Testis (tissue), 3 donors: ENCODE data around the gene FOXP4. TPM values are rescaled to one million over a fixed set of nuclear protein-coding genes. Genes with fewer than 3 reads are reported as not detected.

Experiments used
- DNase-seq: peaks from one replicate; pipeline ENCODE4 v3.0.0-alpha.2; 2019
- H3K27ac ChIP-seq, 2 donors: fragments of 200-600 bp; sonication (generic); one replicate each; pipeline ENCODE4 v1.5.1; 2019
- H3K27me3 ChIP-seq: fragments of 200-600 bp; sonication (generic); one replicate; pipeline ENCODE4 v1.5.1; 2019
- H3K36me3 ChIP-seq: fragments of 200-600 bp; sonication (generic); one replicate; pipeline ENCODE4 v1.5.1; 2017; ENCODE audit warnings: low read depth; ENCODE audit errors: missing control alignments
- H3K4me1 ChIP-seq: fragments of 200-600 bp; sonication (generic); one replicate; pipeline ENCODE4 v1.5.1; 2019
- H3K4me3 ChIP-seq, 2 donors: fragments of 200-600 bp; sonication (generic); one replicate each; pipeline ENCODE4 v1.5.1; 2017 to 2019
- H3K9me3 ChIP-seq: fragments of 200-600 bp; sonication (generic); one replicate; pipeline ENCODE4 v1.5.1; 2017
- POLR2A ChIP-seq: fragments of 450-650 bp; IDR thresholded peaks from one replicate; pipeline ENCODE4 v1.6.1; 2017; ENCODE audit warnings: antibody characterized with exemption, mild to moderate bottlenecking, moderate library complexity
- WGBS, 2 donors: methylation state at CpG; one replicate each; pipeline ENCODE4 v1.1.5; 2018; 5-methylcytosine and 5-hydroxymethylcytosine counted together
- intact Hi-C: fragments of 100-400 bp; cut with DNase I; formaldehyde crosslinking; loops from one replicate; pipeline ENCODE4 v1.15.1; 2023; ENCODE audit warnings: low total_unique reads
- microRNA-seq, 2 donors: library from miRNA; unstranded; fragments of <30 nt; microRNA quantifications; one replicate each; pipeline ENCODE4, GENCODE V29; 2016; ENCODE audit warnings: borderline number of aligned reads in 2 of 2, borderline replicate concordance in 1 of 2
- polyA plus RNA-seq: library from polyadenylated mRNA; stranded (reverse); fragments of 350-450 nt; fragmentation: Illumina TruSeq; extraction: RNeasy Lipid Tissue Mini Kit (QIAGEN cat#74804); gene quantifications from one replicate; pipeline ENCODE4 v1.2.3, GENCODE V29; 2014; ENCODE audit warnings: low read depth, low replicate concordance; ENCODE audit not compliant: insufficient read depth
- small RNA-seq, 2 donors: library from RNA; depleted of rRNA; stranded (forward); fragments of <200 nt; gene quantifications; one replicate each; pipeline ENCODE3, GENCODE V24; 2016
- total RNA-seq, 2 donors: library from RNA; depleted of rRNA; stranded (reverse); fragments of >200 nt; gene quantifications; one replicate each; pipeline ENCODE4 v1.2.3, GENCODE V29; 2016
- TF ChIP-seq, protein P1 (sequence below), 3 experiments: fragments of 450-650 bp in 2 of 3; fragments of 200-600 bp in 1 of 3; sonication (generic) in 1 of 3; IDR thresholded peaks; one replicate each; pipeline ENCODE4 v1.5.1; 2016 to 2019; ENCODE audit warnings: antibody characterized with exemption in 3 of 3, mild to moderate bottlenecking in 2 of 3, moderate library complexity in 1 of 3

FOXP4 gene
- total and polyA plus RNA-seq, 3 donors from 2014 or later, result 38.0 to 50.2 (median 39.7) TPM

DNA sequence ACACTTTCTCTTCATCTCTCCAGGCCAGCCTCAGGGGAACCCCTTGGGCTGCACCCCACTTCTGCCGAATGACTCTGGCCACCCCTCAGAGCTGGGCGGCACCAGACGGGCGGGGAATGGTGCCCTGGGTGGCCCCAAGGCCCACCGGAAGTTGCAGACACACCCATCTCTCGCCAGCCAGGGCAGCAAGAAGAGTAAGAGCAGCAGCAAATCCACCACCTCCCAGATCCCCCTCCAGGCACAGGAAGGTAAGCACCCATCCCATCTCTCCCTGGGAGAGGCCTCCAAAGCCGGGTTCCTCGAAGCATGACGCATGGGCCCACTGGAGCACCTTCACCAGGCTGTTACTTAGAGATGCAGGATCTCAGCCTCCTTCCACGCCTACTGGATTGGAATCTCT is 103.4 kb downstream of the FOXP4 start:
- intact Hi-C loops, result no loop called here

DNA sequence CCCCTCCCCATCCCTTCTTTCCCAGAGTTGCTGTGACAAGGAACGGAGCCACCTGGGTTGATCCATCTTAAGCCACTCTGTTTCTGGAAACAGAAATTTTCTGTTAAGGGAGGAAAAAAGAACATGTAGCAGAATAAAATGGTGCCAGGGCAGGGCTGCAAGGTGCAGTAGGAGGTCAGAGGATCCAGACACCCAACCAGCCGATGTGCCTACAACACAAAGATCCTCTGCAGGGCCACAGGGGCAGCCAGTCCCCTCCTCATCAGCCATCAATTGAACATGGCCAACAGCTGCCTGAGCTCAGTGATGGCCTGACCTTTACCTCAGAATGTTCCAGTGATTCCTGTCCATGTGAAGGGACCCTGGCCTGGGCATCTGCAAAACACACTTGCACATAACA is 103.9 kb downstream of the FOXP4 start:
- intact Hi-C loops, result no loop called here
- 68 to 95% methylated on average over 2 of the region's 2 CpGs for whole genome bisulfite sequencing, 2 donors

More for the DNA sequence above, 103.4 kb downstream of the FOXP4 start:
- DNase-seq, result no peak
- Histone ChIP-seq H3K4me3 (no peak overlapping the region), H3K36me3 (no peaks in the 10 kb centered on the region), H3K9me3 (no peaks in the 10 kb centered on the region), H3K4me1 (no peaks in the 10 kb centered on the region), H3K27ac (no peak overlapping the region), H3K27me3 (no peaks in the 10 kb centered on the region)
- WGBS, 2 donors, result 84 to 86% methylated on average over 8 to 10 of the region's 10 CpGs
- TF ChIP-seq, protein P1, sequence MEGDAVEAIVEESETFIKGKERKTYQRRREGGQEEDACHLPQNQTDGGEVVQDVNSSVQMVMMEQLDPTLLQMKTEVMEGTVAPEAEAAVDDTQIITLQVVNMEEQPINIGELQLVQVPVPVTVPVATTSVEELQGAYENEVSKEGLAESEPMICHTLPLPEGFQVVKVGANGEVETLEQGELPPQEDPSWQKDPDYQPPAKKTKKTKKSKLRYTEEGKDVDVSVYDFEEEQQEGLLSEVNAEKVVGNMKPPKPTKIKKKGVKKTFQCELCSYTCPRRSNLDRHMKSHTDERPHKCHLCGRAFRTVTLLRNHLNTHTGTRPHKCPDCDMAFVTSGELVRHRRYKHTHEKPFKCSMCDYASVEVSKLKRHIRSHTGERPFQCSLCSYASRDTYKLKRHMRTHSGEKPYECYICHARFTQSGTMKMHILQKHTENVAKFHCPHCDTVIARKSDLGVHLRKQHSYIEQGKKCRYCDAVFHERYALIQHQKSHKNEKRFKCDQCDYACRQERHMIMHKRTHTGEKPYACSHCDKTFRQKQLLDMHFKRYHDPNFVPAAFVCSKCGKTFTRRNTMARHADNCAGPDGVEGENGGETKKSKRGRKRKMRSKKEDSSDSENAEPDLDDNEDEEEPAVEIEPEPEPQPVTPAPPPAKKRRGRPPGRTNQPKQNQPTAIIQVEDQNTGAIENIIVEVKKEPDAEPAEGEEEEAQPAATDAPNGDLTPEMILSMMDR (IDR thresholded peaks at IDR 0.05), result no peak

DNA sequence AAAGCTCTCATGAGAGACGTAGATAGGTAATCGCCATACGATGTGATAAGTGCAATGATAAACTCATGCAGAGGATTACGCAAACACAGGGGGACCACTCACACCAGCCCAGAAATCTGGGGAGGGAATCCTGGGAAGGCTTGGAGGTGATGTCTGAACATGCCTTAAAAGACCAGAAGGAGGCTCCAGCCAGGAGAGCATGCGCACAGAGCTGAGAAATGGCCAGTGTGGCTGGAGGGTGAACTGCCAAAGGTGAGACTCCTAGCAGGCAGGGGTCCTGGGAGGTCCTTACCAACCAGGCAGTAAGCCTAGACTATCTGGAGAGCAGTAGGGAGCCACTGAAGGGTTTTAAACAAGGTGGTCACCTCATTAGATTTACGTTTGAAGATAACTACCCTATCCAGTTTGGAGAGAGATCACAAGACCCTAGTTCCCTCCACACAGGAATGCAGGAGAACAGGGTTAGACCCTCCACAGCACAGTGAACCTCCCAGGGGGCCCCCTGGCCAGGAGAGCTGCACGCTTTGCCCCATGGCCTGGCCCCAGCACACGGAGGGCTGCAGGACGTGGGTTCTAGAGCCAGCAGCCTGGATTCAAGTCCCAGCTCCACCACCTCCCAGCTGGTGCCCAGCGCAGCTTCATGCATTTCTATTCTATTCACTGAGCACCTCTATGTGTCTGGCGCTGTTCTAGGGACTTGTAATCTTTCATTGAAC is 105.2 kb downstream of the FOXP4 start:
- intact Hi-C loops, result no loop called here
- TF ChIP-seq, protein P1 (IDR thresholded peaks at IDR 0.05), result no peak
- TF ChIP-seq POLR2A, result no peak
- H3K4me1 ChIP-seq, result no peaks in the 10 kb centered on the region
- no peaks in the 10 kb centered on the region for H3K9me3 ChIP-seq
- no peak overlapping the region for H3K4me3 ChIP-seq
- no peak overlapping the region for H3K27ac ChIP-seq
- H3K36me3 ChIP-seq, result no peaks in the 10 kb centered on the region
- DNase-seq, result no peak
- 83 to 91% methylated on average over 11 of the region's 11 CpGs for WGBS, 2 donors
- no peaks in the 10 kb centered on the region for H3K27me3 ChIP-seq

More for the DNA sequence above, 103.9 kb downstream of the FOXP4 start:
- H3K27ac ChIP-seq, result no peak overlapping the region
- no peaks in the 10 kb centered on the region for H3K36me3 ChIP-seq
- no peaks in the 10 kb centered on the region for H3K4me1 ChIP-seq
- DNase-seq, result no peak
- no peaks in the 10 kb centered on the region for H3K27me3 ChIP-seq
- TF ChIP-seq, protein P1 (IDR thresholded peaks at IDR 0.05), result no peak
- no peak for TF ChIP-seq POLR2A
- no peaks in the 10 kb centered on the region for H3K9me3 ChIP-seq
- no peak overlapping the region for H3K4me3 ChIP-seq

Small RNAs within 50 kb of the gene (microRNA-seq; reads per million reads assigned to microRNA genes)
- 0 reads per million in 2 donors for gene MIR4641

Small RNAs within 50 kb of the gene (small RNA-seq; reads per million reads assigned to genes)
- 0 reads per million in 2 donors for gene MIR4641

Other genes starting within 250 kb of the FOXP4 start
- not detected for gene NCR2, start 210.8 kb upstream of the FOXP4 start, total RNA-seq
- not detected for gene NCR2, start 210.8 kb upstream of the FOXP4 start, polyA plus RNA-seq
- gene MDFI, start 92.1 kb downstream of the FOXP4 start, total RNA-seq, result 10 to 100 TPM; 15.1 to 16.0 TPM
- gene MDFI, start 92.1 kb downstream of the FOXP4 start, polyA plus RNA-seq, result 12.9 TPM
- 1 to 10 TPM; 4.5 to 5.2 TPM for gene TFEB, start 189.2 kb downstream of the FOXP4 start, total RNA-seq
- gene TFEB, start 189.2 kb downstream of the FOXP4 start, polyA plus RNA-seq, result 6.3 TPM
- 1 to 10 TPM in 1 of 2 donors, not detected in 1; 1.3 TPM for gene PGC, start 201.0 kb downstream of the FOXP4 start, total RNA-seq
- 0.42 TPM for gene PGC, start 201.0 kb downstream of the FOXP4 start, polyA plus RNA-seq
- 10 to 100 TPM; 33.4 to 34.1 TPM for gene FRS3, start 233.5 kb downstream of the FOXP4 start, total RNA-seq
- gene FRS3, start 233.5 kb downstream of the FOXP4 start, polyA plus RNA-seq, result 39.3 TPM
- gene PRICKLE4, start 234.4 kb downstream of the FOXP4 start, total RNA-seq, result 10 to 100 TPM in 1 of 2 donors, 1 to 10 TPM in 1; 1.9 to 10.6 TPM
- not detected for gene PRICKLE4, start 234.4 kb downstream of the FOXP4 start, polyA plus RNA-seq
- gene TOMM6, start 241.3 kb downstream of the FOXP4 start, total RNA-seq, result 100 to 1,000 TPM; 168 to 172 TPM
- 233 TPM for gene TOMM6, start 241.3 kb downstream of the FOXP4 start, polyA plus RNA-seq